SK-N-SH treated with all-trans-retinoic acid at 6 μM for 48 hours (cell line): ENCODE data around the gene VPS37C.

Source experiments
- OSR1 ChIP-seq: fragments of 250-450 bp; sonication (Bioruptor Pico); IDR thresholded peaks from 2 replicates; pipeline ENCODE4 v1.8.0; 2022; ENCODE audit warnings: moderate library complexity, mild to moderate bottlenecking, inconsistent platforms
- PPARA ChIP-seq: fragments of 250-450 bp; sonication (Bioruptor Pico); IDR thresholded peaks from 2 replicates; pipeline ENCODE4 v1.5.0; 2020; ENCODE audit warnings: mild to moderate bottlenecking, borderline replicate concordance
- RARB ChIP-seq: fragments of 250-450 bp; sonication (Bioruptor Pico); IDR thresholded peaks from 2 replicates; pipeline ENCODE4 v1.8.0; 2021; ENCODE audit warnings: mild to moderate bottlenecking, moderate library complexity

GRCh38 chr11:61151545-61152252 lies 9.5 kb downstream of the VPS37C start:
- TF ChIP-seq OSR1 (CRISPR knock-in tag) (no peak), PPARA (CRISPR knock-in tag) (no peak), RARB (CRISPR knock-in tag) (no peak)
